Transverse colon (tissue), 4 donors: ENCODE data around the gene CA12. TPM values are rescaled to one million over a fixed set of nuclear protein-coding genes. Genes with fewer than 3 reads are reported as not detected.

Source experiments
- DNase-seq: peaks from one replicate; pipeline ENCODE4 v3.0.0-alpha.2; 2019
- H3K27ac ChIP-seq, 4 donors: fragments of 200-600 bp; sonication (generic); 2 replicates each; pipeline ENCODE4 v1.5.1; 2016 to 2018; ENCODE audit warnings: inconsistent platforms in 4 of 4
- H3K27me3 ChIP-seq: fragments of 200-600 bp; sonication (generic); 2 replicates; pipeline ENCODE4 v1.5.1; 2017; ENCODE audit warnings: inconsistent platforms
- H3K36me3 ChIP-seq, 4 donors: fragments of 200-600 bp; sonication (generic); 2 replicates each; pipeline ENCODE4 v1.5.1; 2017 to 2019; ENCODE audit warnings: inconsistent platforms in 4 of 4
- H3K4me1 ChIP-seq, 4 donors: fragments of 200-600 bp; sonication (generic); 2 replicates each; pipeline ENCODE4 v1.5.1; 2017 to 2020; ENCODE audit warnings: inconsistent platforms in 4 of 4
- H3K4me3 ChIP-seq, 4 donors: fragments of 200-600 bp; sonication (generic); 1 replicate in 1 of 4; 2 replicates in 3 of 4; pipeline versions ENCODE4 v1.5.1 to v1.6.1; 2017 to 2019; ENCODE audit warnings: inconsistent platforms in 4 of 4
- H3K9me3 ChIP-seq, 2 donors: fragments of 200-600 bp; sonication (generic); 2 replicates each; pipeline ENCODE4 v1.5.1; 2017 to 2019; ENCODE audit warnings: inconsistent platforms in 2 of 2
- EP300 ChIP-seq: sonication (generic); formaldehyde crosslinking; IDR thresholded peaks from one replicate; pipeline ENCODE4 v1.6.1; 2017; ENCODE audit warnings: antibody characterized with exemption, low read depth
- POLR2A ChIP-seq: fragments of 450-650 bp; IDR thresholded peaks from one replicate; pipeline ENCODE4 v1.6.1; 2016; ENCODE audit warnings: antibody characterized with exemption, mild to moderate bottlenecking, moderate library complexity
- POLR2AphosphoS5 ChIP-seq, 3 donors: sonication (generic); formaldehyde crosslinking; IDR thresholded peaks; one replicate each; pipeline ENCODE4 v1.6.1; 2016; ENCODE audit warnings: antibody characterized with exemption in 3 of 3
- WGBS, 2 donors: methylation state at CpG; one replicate each; pipeline ENCODE4 v1.1.5; 2018; ENCODE audit warnings: low coverage in 1 of 2; 5-methylcytosine and 5-hydroxymethylcytosine counted together
- in situ Hi-C, 4 donors: fragments of 200-750 bp; cut with MboI; loops; one replicate each; pipeline versions ENCODE4 v1.15.0 to v1.15.1; 2017; ENCODE audit warnings: low sequenced_read_pairs in 3 of 4, low pct_ligation_motif_present in 1 of 4, low pct_unique_long_range_greater_than_20kb in 1 of 4
- intact Hi-C: fragments of 100-400 bp; cut with DNase I; formaldehyde crosslinking; loops from one replicate; pipeline ENCODE4 v1.15.1; 2023; ENCODE audit warnings: low total_unique reads
- total RNA-seq, 4 donors: library from RNA; depleted of rRNA; stranded (reverse); fragments of >200 nt; gene quantifications; one replicate each; pipeline ENCODE4 v1.1.0, GENCODE V29; 2016
- TF ChIP-seq, protein P1 (sequence below), 5 experiments: fragments of 200-600 bp in 3 of 5; fragments of 450-650 bp in 2 of 5; sonication (generic) in 3 of 5; IDR thresholded peaks; 1 replicate in 2 of 5; 2 replicates in 3 of 5; pipeline ENCODE4 v1.5.1; 2016 to 2017; ENCODE audit warnings: antibody characterized with exemption in 5 of 5, inconsistent platforms in 3 of 5, mild to moderate bottlenecking in 2 of 5, moderate library complexity in 1 of 5

Gene CA12
- total RNA-seq, 4 donors from 2014 or later, result 121 to 392 (median 329) TPM

DNA sequence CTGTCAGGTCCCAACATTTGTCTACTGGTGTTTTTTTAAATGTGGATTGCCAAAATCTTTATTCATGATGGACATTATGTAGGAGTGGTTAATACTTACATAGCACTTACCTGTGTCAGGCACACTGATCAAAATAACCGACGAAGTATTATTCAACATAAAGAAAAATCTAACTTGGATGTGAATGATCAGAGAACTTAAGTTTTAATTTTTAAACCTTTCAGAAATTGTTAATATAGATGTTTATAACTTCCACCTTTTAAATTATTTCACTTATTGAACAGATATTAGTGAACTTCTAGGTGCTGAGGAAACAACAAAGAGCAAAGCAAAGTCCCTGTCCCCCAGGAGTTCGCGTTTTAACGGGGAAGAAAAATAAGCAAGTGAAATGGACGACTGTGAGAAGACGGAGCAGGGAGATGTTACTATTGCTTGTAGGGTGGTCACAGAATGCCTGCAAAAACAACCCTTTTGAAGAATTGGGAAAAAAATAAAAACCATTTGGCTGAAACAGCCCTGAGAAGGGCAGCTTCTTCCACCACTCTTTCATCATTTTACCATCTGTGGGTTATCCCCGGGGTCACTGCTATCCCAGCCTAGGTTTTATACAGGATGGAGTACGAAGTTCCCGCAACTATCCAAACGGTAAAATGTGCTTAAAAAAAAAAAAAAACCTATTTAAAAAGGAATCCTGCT lies 105.2 kb downstream of the CA12 start:
- H3K4me1 ChIP-seq, result peaks cover 0 to 19% (median 8%) of the 10 kb centered on the region in 4 donors
- no peaks in the 10 kb centered on the region for H3K9me3 ChIP-seq
- H3K36me3 ChIP-seq, result no peaks in the 10 kb centered on the region
- in situ Hi-C loops (loop anchor here in 2 of 4 donors (10.0 to 25.0 kb wide), 3 partner anchors 112 to 311 kb away; partner anchors contain the start of gene FBXL22 (in 1 of the 2)), intact Hi-C loops (loop anchor here (10.0 kb wide), 1 partner anchor 122 kb away; the partner anchor contains the start of gene RPS27L)
- H3K27me3 ChIP-seq, result no peaks in the 10 kb centered on the region
- H3K4me3 ChIP-seq, result peak overlapping the region; percentile 64 to 84 (median 67)
- DNase-seq, result no peak
- peak overlapping the region; percentile 84 to 91 (median 88) for H3K27ac ChIP-seq
- TF ChIP-seq EP300, result no peak
- no peak for TF ChIP-seq POLR2AphosphoS5 (IDR thresholded peaks at IDR 0.05)
- TF ChIP-seq POLR2A, result no peak
- TF ChIP-seq, protein P1, sequence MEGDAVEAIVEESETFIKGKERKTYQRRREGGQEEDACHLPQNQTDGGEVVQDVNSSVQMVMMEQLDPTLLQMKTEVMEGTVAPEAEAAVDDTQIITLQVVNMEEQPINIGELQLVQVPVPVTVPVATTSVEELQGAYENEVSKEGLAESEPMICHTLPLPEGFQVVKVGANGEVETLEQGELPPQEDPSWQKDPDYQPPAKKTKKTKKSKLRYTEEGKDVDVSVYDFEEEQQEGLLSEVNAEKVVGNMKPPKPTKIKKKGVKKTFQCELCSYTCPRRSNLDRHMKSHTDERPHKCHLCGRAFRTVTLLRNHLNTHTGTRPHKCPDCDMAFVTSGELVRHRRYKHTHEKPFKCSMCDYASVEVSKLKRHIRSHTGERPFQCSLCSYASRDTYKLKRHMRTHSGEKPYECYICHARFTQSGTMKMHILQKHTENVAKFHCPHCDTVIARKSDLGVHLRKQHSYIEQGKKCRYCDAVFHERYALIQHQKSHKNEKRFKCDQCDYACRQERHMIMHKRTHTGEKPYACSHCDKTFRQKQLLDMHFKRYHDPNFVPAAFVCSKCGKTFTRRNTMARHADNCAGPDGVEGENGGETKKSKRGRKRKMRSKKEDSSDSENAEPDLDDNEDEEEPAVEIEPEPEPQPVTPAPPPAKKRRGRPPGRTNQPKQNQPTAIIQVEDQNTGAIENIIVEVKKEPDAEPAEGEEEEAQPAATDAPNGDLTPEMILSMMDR (IDR thresholded peaks at IDR 0.05), result no peak
- 18 to 21% methylated on average over 11 of the region's 11 CpGs for WGBS, 2 donors

DNA sequence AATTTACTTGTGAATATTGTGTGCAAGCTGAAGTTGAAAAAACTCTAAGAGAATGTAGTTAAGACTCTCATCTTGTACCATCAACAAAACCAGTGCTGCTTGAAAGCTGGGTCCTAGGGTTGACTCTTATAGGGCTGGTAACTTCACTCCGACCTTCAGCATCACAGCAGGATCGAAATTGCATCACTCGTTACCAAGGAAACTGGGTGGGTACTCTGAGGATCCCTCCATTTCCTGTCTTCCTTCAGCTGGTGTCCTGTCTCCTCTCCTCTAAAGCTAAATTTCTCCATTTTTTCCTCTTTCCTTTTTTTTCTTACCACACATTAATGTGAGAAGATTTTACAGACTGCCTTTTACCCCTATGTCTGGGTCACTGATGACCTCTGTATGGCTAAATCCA lies 107.2 kb downstream of the CA12 start:
- no peak for TF ChIP-seq POLR2AphosphoS5 (IDR thresholded peaks at IDR 0.05)
- no peak for TF ChIP-seq EP300
- TF ChIP-seq POLR2A, result no peak
- TF ChIP-seq, protein P1 (IDR thresholded peaks at IDR 0.05), result no peak
- Histone ChIP-seq H3K4me1 (peaks cover 0 to 19% (median 8%) of the 10 kb centered on the region in 4 donors), H3K27me3 (no peaks in the 10 kb centered on the region), H3K36me3 (no peaks in the 10 kb centered on the region), H3K27ac (no peak overlapping the region), H3K4me3 (no peak overlapping the region), H3K9me3 (no peaks in the 10 kb centered on the region)
- intact Hi-C loops, result loop anchor here (10.0 kb wide), 1 partner anchor 120 kb away; the partner anchor contains the start of gene RPS27L
- 72 to 90% methylated on average over 2 to 3 of the region's 3 CpGs for WGBS, 2 donors
- in situ Hi-C loops, result loop anchor here in 2 of 4 donors (10.0 to 25.0 kb wide), 2 partner anchors 110 to 112 kb away; partner anchors contain the start of gene RPS27L (in 1 of the 2)
- DNase-seq, result no peak

Other genes starting within 250 kb of the CA12 start
- 100 to 1,000 TPM in 2 of 4 donors, 1 to 10 TPM in 2; 4.5 to 143 (median 58.5) TPM for gene RPS27L, start 224.4 kb downstream of the CA12 start, total RNA-seq
- 10 to 100 TPM in 2 of 4 donors, 1 to 10 TPM in 2; 3.2 to 25.4 (median 9.5) TPM for gene RAB8B, start 192.2 kb downstream of the CA12 start, total RNA-seq
- gene APH1B, start 104.2 kb downstream of the CA12 start, total RNA-seq, result 1 to 10 TPM in 3 of 4 donors, under 1 TPM in 1; 0.80 to 9.7 (median 7.1) TPM
- gene USP3, start 122.7 kb upstream of the CA12 start, total RNA-seq, result 10 to 100 TPM; 56.1 to 93.0 (median 73.7) TPM
- 10 to 100 TPM in 1 of 4 donors, 1 to 10 TPM in 3; 3.0 to 28.1 (median 7.8) TPM for gene FBXL22, start 215.5 kb upstream of the CA12 start, total RNA-seq